ENCODE results near the gene SIX5.
A peak's percentile ranks its signal among the peaks of the same experiment; 100 is the strongest.

Gene SIX5

GRCh38 chr19:45773384-45773783 is 4.3 kb upstream of the SIX5 start:
- no peak for DNase-seq (ENCODE audit: low read depth)

DNA sequence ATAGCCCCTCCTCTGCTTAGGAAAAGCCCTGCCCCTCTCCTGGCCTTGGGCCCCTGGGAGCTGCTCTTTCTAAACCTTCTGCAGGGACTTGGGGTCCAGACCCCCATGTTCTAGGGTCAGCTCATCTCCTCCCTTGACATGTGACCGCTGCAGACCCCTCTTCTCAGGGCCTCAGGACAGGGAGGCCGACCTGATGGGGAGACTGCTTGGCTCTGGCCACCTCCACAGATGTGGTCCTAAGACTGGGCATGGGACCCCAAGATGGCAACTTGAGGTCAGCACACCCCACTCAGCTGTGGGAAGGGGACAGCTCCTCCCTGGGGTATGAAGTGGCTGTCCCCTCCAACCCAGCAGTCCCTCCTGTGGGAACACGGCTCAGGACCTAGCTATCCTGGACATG is 3.9 kb upstream of the SIX5 start:
- no peak for DNase-seq (ENCODE audit: low read depth)

GRCh38 chr19:45772130-45772840 is 3.2 kb upstream of the SIX5 start:
- no peak for DNase-seq (ENCODE audit: low read depth)

- DNase-seq (ENCODE audit: low read depth) = no peak
Observed at GRCh38 chr19:45771311-45771933, 2.4 kb upstream of the SIX5 start.

- DNase-seq (ENCODE audit: low read depth) = peak; percentile 95
Observed at GRCh38 chr19:45770192-45771101, 1.4 kb upstream of the SIX5 start.

- DNase-seq (ENCODE audit: low read depth) = no peak
Observed at GRCh38 chr19:45769821-45770191, 754 bp upstream of the SIX5 start.

GRCh38 chr19:45768655-45768983 is 433 bp downstream of the SIX5 start:
- DNase-seq (ENCODE audit: low read depth) = no peak

- no peak for DNase-seq (ENCODE audit: low read depth)
Observed at GRCh38 chr19:45767881-45768654, 984 bp downstream of the SIX5 start.

DNA sequence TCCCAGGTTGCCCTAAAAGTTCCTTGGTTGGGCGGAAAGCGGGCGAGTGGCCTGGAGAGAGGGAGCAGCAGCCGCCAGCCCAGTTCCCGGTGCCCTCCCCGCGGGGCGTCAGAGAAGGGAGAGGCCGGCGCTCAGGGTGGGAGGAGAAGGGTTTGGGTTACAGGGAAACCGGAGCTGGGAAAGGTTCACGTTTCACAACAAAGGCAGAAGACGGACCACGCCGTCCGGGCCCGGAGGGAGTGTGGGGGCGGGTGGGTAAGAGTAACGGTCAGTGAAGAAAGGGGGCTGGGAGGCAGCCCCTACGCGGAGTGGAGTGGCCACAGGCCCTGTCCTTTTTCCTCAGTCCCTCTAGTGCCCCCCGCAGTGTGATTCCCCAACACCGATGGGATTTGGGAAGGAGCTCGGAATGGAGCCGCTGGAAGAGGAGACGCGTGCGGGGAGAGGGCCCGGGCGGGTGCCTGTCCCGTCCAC is 1.6 kb downstream of the SIX5 start:
- peak; percentile 73 for DNase-seq (ENCODE audit: low read depth)

DNA sequence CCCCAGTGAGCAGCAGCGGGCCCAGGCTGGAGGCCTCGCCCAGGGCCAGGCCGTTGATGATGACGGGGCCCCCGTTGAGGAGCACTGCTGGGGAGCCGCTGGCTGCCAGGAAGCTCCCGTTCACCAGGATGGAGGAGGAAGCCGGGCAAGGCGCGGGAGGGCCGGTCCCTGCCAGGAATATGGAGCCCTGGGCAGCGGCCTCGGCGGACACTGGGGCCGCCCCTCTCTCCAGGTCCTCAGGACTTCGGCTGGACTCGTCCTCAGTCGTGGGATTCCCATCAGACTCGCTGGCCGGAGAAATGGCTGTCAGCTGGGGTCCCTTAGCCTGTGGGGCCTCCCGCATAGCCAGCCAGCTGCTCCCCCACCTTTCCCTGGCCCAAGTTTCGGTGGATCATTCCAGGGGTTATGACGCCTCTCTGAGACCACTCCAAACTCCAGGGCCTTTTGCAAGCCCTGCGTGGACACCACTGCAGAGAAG is 2.1 kb downstream of the SIX5 start:
- no peak for DNase-seq (ENCODE audit: low read depth)

DNA sequence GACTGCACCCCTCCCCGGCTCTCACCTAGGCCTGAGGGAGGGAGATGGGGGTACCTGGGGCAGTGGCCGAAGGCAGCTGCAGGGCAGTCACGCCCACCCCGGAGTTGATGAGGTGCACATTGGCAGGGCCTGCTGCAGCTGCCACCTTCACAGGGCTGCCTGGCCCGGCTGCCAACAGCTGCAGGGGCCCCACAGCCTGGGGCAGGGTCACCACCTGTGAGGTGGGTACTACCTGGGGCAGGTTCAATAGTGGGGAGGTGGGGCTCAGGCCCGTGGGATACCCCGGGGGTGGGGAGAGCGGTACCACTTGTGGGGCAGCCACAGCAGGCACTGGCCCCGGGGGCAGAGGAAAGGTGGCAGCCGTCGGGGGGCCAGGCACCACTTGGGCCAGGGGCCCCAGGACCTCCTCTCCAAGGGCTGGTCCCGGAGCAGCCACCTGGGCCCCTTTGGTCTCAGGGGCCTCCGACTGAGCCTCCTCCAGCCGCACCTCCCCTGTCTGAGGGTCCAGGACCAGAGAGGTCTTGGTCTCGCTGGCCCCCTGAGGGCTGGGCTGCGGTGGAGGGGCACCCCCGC is 2.7 kb downstream of the SIX5 start:
- DNase-seq (ENCODE audit: low read depth) = no peak

DNA sequence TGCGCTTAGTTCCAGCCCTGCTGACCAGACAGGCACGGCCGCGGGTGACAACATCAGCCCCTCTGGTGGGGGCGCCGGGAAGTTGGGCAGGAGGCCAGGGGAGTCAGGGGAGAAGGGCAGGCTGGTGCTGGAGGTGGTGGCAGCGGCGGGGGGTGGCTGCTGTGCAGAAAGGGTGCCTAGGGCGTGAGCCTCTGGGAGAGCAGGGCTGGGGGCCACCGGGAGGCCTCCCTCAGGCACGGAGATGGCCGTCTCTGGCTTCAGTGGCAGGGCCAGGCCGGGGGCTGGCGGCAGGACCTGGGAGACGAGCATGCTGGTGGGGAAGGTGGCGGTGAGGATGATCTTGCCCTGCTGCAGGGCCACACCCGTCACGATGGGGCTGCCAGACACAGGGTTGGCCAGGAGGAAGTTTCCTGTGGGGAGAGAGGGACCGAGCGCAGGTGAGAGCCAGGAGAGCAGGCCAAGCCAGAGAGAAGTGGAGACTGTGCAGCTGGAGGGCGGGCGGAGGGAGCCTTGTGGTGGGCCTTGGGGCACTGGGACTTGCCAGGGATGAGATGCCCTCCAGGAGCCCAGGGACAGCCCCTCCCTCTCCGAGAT is 3.3 kb downstream of the SIX5 start:
- DNase-seq (ENCODE audit: low read depth) = no peak

DNA sequence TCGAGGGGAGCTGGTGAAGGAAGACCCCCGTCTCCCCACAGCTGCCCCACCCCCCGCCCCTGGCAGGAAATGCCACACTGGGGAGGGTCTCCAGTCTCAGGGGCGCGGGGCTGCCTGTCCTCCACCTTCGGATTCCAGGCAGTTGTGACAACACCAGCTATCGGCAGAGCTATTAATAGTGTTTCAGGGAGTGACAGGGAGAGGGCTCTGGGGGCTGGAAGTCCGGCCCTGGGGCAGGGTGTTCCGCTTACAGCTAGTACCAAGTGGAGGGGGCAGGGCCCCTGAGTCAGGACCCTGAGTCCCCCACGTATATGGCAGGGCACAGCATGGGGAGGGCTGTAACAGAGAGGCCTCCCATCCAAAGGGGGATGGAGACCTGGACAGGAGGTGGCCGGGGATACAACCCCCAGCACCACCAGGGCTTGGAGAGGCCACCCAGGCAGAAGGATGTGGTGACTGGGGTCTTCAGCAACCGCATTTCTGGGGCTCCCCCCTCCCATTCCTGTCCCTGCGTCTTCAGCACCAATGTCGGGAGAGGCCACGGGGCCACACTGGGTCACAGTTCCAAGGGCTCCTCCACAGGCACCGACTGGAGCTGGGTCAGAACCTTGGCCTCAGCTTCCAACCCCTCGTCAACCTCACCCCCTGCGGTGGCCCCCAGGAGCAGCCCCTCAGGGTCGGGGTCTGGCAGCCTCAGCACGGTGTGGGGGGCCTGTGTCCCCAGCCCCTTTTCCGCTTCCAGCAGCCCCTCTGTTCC is 3.9 kb downstream of the SIX5 start:
- DNase-seq (ENCODE audit: low read depth) = no peak

GRCh38 chr19:45764475-45764874 is 4.6 kb downstream of the SIX5 start:
- DNase-seq (ENCODE audit: low read depth) = no peak

DNA sequence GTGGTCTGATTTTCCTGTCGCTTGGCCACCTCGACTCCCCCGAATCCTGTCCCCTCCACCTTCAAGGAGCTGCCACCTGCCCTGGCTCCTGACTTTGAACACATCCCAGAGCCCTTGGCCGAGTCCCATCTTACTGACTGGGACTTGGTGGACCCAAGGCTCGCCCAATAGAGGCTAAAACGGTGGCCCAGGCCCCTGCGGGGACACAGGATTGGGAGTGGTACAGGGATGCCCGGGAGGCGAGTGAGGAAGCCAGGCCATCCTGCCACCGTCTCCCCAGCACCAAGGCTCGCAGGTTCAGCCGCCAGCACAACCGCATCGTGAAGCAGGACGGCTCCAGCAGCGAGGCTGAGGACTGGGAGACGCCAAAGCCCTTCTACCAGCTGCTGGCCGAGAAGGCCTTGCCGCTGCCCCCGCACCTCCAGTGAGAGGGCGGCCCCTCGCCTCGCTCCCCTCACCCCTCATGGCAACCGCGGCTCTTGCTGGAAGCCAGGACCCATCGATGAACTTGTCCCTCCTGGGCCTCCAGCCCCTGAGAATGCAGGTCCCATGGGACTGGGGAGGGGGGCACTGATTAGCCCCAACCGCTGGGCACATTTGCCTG is 5.3 kb downstream of the SIX5 start:
- no peak for DNase-seq (ENCODE audit: low read depth)

- DNase-seq (ENCODE audit: low read depth) = no peak
Observed at GRCh38 chr19:45762870-45763631, 6.0 kb downstream of the SIX5 start.

GRCh38 chr19:45761714-45762113 is 7.3 kb downstream of the SIX5 start:
- no peak for DNase-seq (ENCODE audit: low read depth)

- DNase-seq (ENCODE audit: low read depth) = no peak
Observed at GRCh38 chr19:45758921-45759320, 10.1 kb downstream of the SIX5 start.

GRCh38 chr19:45757695-45758094 is 11.4 kb downstream of the SIX5 start:
- DNase-seq (ENCODE audit: low read depth) = no peak
